Ishikawa (cell line): Measurements from ENCODE around the gene NPC1L1.

Experiments used
- CEBPB ChIP-seq: IDR thresholded peaks from 2 replicates; pipeline ENCODE4 v1.6.1; 2012
- CREB1 ChIP-seq: IDR thresholded peaks from 2 replicates; pipeline ENCODE4 v1.6.1; 2012; ENCODE audit warnings: low read depth
- EGR1 ChIP-seq: IDR thresholded peaks from 2 replicates; pipeline ENCODE4 v1.6.1; 2012
- EP300 ChIP-seq: IDR thresholded peaks from 2 replicates; pipeline ENCODE4 v1.6.1; 2012; ENCODE audit warnings: borderline replicate concordance
- FOXM1 ChIP-seq: IDR thresholded peaks from 2 replicates; pipeline ENCODE4 v1.6.1; 2012; ENCODE audit warnings: low read depth, borderline replicate concordance
- MAX ChIP-seq: IDR thresholded peaks from 2 replicates; pipeline ENCODE4 v1.6.1; 2012
- NFIC ChIP-seq: IDR thresholded peaks from 2 replicates; pipeline ENCODE4 v1.6.1; 2012
- RAD21 ChIP-seq: IDR thresholded peaks from 2 replicates; pipeline ENCODE4 v1.6.1; 2012; ENCODE audit warnings: low read depth
- REST ChIP-seq: IDR thresholded peaks from 2 replicates; pipeline ENCODE4 v1.6.1; 2012; ENCODE audit warnings: low read depth, mild to moderate bottlenecking
- TAF1 ChIP-seq: IDR thresholded peaks from 2 replicates; pipeline ENCODE4 v1.6.1; 2012; ENCODE audit warnings: low read depth, mild to moderate bottlenecking
- TCF12 ChIP-seq: IDR thresholded peaks from 2 replicates; pipeline ENCODE4 v1.6.1; 2012; ENCODE audit warnings: low read depth
- TEAD4 ChIP-seq: IDR thresholded peaks from 2 replicates; pipeline ENCODE4 v1.6.1; 2012
- USF1 ChIP-seq: IDR thresholded peaks from 2 replicates; pipeline ENCODE4 v1.6.1; 2012
- YY1 ChIP-seq: IDR thresholded peaks from 2 replicates; pipeline ENCODE4 v1.6.1; 2012; ENCODE audit warnings: low read depth
- ZBTB7A ChIP-seq: IDR thresholded peaks from 2 replicates; pipeline ENCODE4 v1.6.1; 2012; ENCODE audit warnings: low read depth

NPC1L1 gene

GRCh38 chr7:44573464-44574286 lies 32.5 kb upstream of the NPC1L1 start, which contains the start of gene DDX56:
Gene DDX56 (minus strand): TSS chr7:44573908. CDS start chr7:44573895, 13 bp downstream.
- peak; percentile 70 for TF ChIP-seq TAF1
- TF ChIP-seq NFIC: no peak
- TF ChIP-seq RAD21: no peak
- peak; percentile 12; the same call in 1 of the 2 replicates for TF ChIP-seq TCF12
- peak; percentile 98 for TF ChIP-seq MAX
- peak; percentile 52 for TF ChIP-seq CREB1
- no peak for TF ChIP-seq ZBTB7A
- peak; percentile 90 for TF ChIP-seq YY1
- TF ChIP-seq EP300: 0 out of 2 replicates have a peak, but pooled peaks have one; percentile 36
- TF ChIP-seq REST: no peak
- no peak for TF ChIP-seq USF1

GRCh38 chr7:44572771-44573170 lies 31.6 kb upstream of the NPC1L1 start:
- TF ChIP-seq TAF1: no peak
- TF ChIP-seq FOXM1: no peak

- TF ChIP-seq MAX (no peak), CEBPB (no peak), ZBTB7A (no peak), YY1 (no peak), EGR1 (no peak), TAF1 (no peak), RAD21 (no peak), CREB1 (no peak), NFIC (no peak), REST (no peak), USF1 (no peak), FOXM1 (no peak), TCF12 (no peak), TEAD4 (no peak), EP300 (no peak)
Observed at GRCh38 chr7:44569959-44570358, 28.8 kb upstream of the NPC1L1 start.

- TF ChIP-seq RAD21 (no peak), FOXM1 (no peak), REST (no peak), ZBTB7A (no peak), CREB1 (no peak), EGR1 (no peak), USF1 (no peak), TEAD4 (no peak), YY1 (no peak), CEBPB (no peak), EP300 (no peak), MAX (no peak)
Observed at GRCh38 chr7:44568771-44569560, 27.8 kb upstream of the NPC1L1 start.
